DLD1 (cell line): ENCODE data around the gene SLC31A1.

Experiments used
- in situ Hi-C: cut with HindIII; loops from 2 replicates; pipeline ENCODE4 v1.10.0; 2017; ENCODE audit warnings: low sequenced_read_pairs

SLC31A1 gene

GRCh38 chr9:113302792-113303418, 81.6 kb downstream of the SLC31A1 start, which contains the start of gene RNF183:
TSS of gene RNF183 (minus strand) at chr9:113303376. CDS start at chr9:113298184, 5,192 bp downstream.
- in situ Hi-C loops: no loop called here

DNA sequence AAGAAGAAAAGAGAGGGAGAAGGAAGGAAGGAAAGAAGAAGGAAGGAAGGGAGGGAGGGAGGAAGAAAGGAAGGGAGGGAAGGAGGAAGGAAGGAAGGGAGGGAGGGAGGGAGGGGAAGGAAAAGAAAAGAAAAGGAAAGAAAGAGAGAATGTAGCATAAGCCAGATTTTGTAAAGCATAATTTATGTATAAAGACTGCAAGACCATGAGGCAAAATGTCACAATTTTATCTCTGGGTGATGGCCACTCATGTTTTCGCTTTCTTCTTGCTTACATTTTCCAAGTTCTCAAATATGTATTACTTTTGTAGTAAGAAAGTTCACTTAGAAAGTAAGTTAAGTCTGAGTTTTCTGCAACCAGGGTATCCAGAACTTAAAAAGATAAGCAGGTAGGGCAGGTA, 85.2 kb downstream of the SLC31A1 start:
- in situ Hi-C loops: no loop called here

DNA sequence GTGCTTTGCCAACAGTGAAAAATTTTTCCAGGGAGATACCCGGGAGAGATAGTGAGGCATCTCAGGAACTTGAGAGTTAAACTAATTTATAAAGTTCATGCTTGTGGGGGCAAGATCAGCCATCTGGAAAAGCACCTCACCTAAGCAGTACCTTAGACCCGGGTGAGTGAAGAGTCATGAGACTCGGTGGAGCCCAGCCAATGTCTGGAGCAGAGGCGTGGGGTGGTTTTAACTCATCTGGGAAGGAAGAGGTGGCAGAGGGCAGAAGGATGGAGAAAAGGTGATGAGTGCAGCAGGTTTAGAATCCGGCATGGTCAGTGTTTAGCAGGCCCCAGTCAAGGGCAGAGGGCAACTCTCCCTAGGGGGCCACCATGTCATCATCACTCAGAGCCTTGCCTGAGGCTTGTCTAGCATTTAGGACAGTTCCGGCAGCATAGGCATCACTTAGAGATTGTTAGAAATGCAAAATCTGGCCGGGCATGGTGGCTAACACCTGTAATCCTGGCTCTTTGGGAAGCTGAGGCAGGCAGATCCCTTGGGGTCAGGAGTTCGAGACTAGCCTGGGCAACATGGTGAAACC, 86.1 kb downstream of the SLC31A1 start:
- in situ Hi-C loops: no loop called here

DNA sequence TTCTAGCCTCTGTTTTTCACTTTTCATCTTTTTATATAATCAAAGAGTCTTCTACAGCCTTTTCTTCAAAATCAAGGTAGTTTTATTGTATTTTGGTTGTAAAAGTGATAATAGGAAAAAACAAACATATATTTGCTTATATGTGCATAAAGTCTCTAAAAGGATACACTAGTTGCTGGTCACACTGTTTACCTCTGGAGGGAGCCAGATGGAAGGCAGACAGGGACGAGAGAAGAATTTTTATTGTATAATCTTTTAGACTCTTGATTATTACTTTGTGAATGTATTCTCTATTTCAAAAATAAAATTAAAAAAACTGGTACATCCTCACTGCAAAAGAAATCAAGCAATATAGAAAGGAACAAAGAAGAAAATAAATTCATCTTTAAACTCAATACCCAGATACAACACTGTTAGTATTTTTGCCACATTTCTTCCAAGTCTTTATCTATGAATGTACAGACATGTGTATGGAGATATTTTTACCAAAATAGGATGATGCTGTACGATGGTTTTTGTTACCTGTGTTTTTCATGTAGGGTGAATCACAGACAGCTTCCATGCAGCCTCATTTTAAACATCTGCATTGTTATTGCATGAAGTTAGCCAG, 88.0 kb downstream of the SLC31A1 start:
- in situ Hi-C loops: no loop called here

DNA sequence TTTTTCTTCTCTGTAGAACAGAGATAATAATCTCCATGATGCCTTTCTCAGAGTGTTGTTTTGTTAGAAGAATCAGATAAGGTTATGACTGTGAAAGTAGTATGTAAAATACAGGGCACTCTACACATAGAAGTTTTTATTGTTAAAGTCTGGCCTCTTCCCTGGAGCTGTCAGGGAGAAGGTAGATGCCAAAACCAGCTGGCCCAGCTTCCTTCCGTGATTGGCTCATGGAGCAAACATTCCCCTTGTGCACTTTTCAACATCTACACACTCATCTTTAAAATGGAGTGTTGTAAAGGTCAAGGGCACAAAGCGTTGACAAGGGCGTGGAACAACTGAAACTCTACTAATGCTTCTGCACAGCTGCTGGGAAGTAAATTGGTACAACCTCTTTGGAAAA, 89.2 kb downstream of the SLC31A1 start:
- in situ Hi-C loops: no loop called here

GRCh38 chr9:113311961-113312360, 90.6 kb downstream of the SLC31A1 start:
- in situ Hi-C loops: no loop called here

DNA sequence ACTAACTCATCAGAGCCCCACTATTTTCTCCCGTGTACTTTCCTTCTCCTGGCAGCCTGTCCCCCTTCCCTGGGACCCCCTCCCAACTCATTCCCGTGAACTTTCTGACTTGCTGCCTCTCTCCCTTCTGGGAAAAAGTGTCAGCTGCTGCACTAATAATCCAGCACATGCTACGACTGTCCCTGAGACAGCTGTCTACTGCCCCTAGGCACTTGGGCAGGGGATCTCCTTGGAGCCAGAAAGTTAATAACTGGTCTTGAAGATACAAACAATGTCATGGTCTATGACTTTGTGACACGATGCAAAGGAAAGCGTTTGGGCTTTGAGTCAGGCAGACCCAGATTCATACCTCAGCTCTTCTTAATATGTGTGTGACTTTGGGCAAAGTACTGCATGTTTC, 91.9 kb downstream of the SLC31A1 start:
- in situ Hi-C loops: no loop called here
